ENCODE data around the gene GTF2H1.

GRCh38 chr11:18285841-18286240, 36.5 kb upstream of the GTF2H1 start:
- no peak for TF ChIP-seq EP300 (IDR thresholded peaks at IDR 0.05)
- TF ChIP-seq, protein P1, sequence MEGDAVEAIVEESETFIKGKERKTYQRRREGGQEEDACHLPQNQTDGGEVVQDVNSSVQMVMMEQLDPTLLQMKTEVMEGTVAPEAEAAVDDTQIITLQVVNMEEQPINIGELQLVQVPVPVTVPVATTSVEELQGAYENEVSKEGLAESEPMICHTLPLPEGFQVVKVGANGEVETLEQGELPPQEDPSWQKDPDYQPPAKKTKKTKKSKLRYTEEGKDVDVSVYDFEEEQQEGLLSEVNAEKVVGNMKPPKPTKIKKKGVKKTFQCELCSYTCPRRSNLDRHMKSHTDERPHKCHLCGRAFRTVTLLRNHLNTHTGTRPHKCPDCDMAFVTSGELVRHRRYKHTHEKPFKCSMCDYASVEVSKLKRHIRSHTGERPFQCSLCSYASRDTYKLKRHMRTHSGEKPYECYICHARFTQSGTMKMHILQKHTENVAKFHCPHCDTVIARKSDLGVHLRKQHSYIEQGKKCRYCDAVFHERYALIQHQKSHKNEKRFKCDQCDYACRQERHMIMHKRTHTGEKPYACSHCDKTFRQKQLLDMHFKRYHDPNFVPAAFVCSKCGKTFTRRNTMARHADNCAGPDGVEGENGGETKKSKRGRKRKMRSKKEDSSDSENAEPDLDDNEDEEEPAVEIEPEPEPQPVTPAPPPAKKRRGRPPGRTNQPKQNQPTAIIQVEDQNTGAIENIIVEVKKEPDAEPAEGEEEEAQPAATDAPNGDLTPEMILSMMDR (IDR thresholded peaks at IDR 0.05), result no peak
- TF ChIP-seq POLR2A (IDR thresholded peaks at IDR 0.05), result no peak
